ENCODE results near the gene NSMCE4A.
"Not testable (repeated sequence)": the region's sequence is repeated elsewhere in the genome, so short reads cannot be mapped to it uniquely, and the experiment has no call there.

The NSMCE4A gene

DNA sequence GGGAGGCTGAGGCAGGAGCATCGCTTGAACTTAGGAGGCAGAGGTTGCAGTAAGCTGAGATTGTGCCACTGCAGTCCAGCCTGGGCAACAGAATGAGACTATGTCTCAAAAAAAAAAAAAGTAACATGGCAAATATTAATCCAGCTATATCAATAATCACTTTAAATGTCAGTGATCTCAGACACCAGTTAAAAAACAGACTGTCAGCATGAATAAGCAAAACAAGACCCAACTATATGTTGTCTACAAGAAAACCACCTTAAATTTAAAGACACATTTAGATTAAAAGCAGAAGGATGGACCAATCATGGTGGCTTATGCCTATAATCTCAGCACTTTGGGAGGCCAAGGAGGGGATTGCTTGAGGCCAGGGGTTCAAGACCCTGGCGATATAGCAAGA, 38.7 kb downstream of the NSMCE4A start:
- no peak for DNase-seq

DNA sequence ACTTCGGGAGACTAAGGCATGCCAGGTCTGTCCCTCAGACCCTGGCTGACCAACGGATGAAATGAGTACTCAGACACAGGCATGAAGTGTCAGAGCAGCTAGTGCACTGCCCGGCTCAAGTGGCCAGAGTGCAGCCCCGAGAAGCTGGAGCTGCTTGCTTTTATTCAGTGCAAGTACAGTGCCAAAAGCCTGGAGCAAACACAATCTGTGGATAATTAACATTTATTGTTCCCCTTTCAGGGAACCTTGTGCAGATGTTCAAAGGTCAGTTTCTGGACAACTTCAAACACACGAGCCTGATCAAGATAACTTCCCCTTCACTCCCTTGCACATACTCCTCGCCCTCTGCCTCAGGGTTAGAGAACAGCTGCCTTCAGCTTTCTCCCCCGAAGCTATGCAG, 39.3 kb downstream of the NSMCE4A start:
- no peak for DNase-seq

DNA sequence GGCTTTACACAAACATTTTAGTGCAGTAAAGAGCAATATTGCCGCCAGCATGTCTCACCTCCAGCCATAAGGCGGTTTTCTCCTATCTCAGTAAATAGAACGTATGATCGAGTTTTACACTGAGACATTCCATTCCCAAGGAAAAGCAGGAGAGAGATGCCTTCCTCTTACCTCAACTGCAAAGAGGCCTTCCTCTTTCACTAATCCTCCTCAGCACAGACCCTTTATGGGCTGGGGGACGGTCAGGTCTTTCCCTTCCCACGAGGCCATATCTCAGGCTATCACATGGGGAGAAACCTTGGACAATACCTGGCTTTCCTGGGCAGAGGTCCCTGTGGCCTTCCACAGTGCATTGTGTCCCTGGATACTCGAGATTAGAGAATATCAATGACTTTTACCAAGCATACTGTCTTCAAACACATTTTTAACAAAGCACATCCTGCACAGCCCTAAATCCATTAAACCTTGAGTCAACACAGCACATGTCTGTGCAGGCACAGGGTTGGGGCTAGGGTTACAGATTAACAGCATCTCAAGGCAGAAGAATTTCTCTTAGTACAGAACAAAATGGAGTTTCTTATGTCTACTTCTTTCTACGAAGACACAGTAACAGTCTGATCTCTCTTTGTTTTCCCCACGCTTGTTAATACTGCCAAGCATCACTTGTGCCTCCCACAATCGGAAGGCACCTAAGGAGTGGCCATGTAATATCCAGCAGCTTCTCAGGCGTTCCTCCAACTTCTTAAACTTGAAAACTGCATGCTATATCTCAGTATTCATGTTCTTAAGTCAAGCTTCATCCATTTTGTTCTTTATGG, 44.5 kb downstream of the NSMCE4A start:
- DNase-seq, result not testable (repeated sequence)

DNA sequence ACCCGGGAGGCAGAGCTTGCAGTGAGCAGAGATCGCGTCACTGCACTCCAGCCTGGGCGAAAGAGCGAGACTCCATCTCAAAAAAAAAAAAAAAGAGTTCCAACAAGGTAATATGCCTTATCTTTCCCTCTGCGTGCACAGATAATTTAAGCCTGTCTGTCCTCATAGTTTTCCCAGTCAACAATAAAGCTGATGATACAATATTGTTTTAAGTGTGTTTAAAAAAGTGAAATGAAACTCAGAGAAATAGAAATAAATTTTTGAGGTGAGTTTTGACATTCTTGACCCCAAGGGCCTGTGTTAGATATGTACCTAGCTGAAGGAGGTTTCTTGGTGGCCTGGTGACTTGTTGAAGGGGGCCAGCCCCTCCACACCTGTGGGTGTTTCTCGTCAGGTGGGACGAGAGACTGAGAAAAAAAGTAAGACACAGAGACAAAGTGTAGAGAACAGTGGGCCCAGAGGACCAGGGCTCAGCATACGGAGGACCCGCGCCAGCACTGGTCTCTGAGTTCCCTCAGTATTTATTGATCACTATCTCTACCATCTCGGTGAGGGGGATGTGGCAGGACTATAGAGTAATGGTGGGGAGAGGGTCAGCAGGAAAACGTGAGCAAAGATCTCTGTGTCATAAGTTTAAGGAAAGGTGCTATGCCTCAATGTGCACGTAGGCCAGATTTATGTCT, 45.3 kb downstream of the NSMCE4A start:
- DNase-seq, result not testable (repeated sequence)

DNA sequence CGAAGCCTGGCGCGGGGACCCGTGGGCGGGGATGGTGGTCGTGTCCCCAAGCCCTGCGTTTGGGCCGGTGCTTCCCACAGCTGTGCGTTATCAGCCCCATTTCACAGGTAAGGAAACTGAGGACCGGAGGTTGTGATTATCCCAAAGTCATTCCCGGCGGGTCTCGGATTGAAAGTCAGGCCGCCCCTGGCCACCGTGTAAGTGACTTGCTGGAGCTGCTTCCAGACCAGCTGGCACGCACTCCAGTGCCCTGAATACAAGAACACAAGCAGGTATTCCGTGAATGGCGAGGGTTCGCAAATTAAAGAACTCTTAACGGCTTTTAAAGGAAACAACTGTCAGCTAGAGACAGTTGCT, 46.5 kb downstream of the NSMCE4A start:
- DNase-seq, result peak in 16 of 56 donors; percentile 15 to 61 (median 48)

DNA sequence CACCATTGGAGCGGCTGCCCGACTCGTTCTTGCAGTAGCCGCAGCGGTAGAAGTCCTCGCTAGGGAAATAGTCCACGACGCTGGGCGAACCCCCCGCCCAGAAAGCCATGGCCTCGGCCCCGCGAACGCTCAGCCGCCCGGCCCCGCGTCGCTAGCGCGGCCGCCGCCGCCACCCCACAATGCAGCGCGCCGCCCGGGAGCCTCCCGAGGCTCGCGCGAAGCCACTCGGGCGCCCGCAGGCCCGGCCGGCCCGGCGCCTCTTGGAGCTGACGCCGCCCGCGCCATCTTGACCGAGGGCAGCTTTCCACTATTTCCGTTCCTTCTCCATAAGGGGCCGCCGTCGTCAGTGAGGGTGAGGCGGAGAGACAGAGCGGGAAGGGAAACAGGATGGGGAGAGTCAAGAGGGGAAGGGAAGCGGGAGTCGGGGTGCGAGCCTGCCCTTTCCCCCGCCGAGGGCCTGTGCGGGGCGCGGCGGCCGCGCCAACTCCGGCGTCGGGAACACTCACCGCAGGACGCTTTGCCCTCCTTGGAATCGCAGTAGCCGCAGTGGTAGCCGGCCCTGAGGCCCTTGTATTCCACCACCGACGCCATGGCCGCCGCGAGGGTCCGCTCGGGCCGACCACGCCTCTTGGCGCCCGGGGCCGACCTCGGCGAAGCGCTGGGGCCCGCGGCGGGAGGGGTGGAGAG, 47.0 kb downstream of the NSMCE4A start, which contains the start of gene ATE1:
TSS of gene ATE1 (minus strand) at position 191 of the 687 bp plus-strand sequence. CDS start at position 109, 82 bp downstream.
- peak; percentile 34 to 93 (median 82) for DNase-seq

DNA sequence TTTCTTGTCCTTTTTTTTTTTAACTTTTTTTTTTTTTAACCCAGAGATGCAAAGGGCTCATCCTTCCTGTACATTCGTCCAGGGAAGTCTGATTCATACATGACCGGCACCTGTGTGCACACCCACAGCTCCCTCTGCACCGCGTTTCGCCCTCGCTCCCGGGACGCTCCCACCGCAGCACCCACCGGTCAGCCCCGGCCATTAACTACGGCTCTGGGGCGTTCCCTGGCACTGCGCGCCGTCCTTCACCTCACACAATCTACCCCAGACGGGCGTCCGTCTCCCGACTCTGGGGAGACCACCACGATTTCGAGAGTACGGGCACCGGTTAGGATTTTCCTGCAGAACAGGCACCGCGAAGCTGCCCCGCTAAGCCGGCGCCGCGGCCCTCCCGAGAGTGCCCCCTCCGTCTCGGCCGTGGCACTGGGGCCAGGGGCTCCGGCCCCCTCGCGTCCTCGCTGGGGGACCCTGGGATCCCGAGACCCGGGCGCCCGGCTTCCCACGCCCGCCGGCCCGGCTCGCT, 47.6 kb downstream of the NSMCE4A start:
- DNase-seq, result peak in 35 of 56 donors; percentile 9 to 75 (median 55)

DNA sequence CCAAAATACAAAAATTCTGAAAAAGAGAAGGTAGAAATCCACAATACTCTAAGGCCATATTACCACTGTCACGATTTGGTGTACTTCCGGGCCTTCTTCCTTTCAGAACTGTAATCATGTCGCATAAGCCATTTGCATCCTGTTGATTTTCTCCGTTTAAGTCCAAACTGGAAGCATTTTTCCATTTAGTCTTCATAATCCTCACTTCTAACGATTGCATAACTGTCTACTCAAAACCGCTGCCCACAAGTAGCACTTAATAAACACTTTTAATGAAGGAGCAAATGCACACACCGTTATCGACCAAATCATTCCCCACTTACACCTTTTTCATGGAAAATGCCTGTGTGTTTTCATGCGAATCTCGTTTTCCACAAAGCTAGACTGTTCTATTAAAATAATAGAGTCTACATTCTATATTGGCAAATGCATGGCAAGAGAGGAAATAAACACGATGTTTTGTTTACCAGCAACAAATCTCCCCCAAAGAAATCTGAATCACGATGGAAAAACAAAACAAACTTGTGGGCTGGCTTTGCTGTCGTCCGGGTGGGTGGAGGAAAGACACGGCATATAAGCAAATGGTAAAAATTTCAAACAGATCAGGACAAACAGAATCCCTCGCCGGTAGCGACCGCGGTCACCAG, 48.2 kb downstream of the NSMCE4A start:
- peak in 4 of 56 donors; percentile 33 to 55 (median 42) for DNase-seq

DNA sequence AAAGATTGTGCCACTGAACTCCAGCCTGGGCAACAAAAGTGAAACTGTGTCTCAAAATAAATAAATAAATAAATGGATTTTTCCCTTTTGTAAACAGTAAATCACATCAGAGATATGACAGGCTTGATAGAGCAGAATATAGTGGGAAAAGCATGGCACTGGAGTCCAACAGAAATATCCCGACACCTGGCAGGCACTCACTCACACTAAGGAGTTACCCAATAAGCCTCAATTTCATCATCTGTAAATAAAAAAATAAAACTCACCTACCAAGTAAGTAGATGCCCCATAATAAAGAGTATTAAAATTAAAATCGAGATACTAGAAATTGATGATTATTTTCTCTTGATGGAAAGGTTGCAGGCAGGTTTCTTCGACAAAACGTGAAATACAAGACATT, 48.9 kb downstream of the NSMCE4A start:
- DNase-seq, result no peak

DNA sequence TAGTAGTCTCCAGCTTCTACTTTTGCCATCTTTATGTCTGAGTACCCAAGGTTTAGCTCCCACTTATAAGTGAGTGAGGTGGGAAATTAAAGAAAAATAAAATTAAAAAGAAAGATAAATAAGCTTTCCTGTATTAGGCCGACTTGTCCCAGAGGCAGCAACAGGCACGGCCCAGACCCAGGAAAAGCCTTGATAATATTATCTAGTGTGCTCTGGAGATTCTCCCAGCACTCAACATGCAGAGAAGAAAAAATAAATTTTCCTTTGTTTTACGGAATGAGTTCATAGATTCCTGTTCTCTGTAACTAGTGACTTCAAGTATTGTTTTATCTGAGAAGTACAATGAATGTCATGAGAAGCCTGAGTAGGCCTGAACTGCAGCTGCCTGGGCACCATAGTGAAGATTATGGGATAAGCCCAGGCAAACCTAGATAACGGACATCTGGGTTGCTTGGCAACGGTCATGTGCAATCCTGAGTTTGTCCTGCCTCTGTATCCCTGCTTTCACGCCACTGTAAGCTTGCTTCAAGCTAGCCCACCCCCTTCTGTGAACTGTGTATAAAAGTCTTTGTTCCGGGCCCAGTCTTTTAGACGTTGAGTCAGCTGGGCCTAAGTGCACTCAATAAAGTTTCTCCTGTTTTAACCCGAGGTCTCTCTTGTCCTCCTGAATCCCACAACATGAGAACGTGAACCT, 53.6 kb downstream of the NSMCE4A start:
- peak in 20 of 56 donors; percentile 6 to 48 (median 18) for DNase-seq

DNA sequence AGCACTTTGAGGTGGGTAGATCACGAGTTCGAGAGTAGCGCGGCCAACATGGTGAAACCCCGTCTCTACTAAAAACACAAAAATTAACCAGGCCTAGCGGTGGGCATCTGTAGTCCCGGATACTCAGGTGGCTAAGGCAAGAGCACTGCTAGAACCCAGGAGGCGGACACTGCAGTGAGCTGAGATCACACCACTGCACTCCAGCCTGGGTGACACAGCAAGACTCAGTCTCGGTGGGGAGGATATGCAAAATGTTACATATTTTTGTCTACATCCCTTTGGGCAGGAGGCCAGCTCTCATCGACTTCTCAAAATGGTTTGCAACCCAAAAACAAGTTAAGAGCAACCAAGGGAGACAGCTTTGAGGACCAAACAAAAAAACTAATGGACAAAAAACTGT, 55.4 kb downstream of the NSMCE4A start:
- no peak for DNase-seq

DNA sequence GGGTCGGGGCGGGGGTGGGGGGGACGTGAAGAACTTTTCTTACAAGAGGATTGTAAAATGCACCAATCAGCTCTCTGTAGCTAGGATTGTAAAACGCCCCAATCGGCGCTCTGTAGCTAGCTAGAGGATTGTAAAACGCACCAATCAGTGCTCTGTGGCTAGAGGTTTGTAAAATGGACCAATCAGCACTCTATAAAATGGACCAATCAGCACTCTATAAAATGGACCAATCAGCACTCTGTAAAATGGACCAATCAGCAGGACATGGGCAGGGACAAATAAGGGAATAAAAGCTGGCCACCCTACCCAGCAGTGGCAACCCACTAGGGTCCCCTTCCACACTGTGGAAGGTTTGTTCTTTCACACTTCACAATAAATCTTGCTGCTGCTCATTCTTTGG, 56.2 kb downstream of the NSMCE4A start:
- not testable (repeated sequence) for DNase-seq

DNA sequence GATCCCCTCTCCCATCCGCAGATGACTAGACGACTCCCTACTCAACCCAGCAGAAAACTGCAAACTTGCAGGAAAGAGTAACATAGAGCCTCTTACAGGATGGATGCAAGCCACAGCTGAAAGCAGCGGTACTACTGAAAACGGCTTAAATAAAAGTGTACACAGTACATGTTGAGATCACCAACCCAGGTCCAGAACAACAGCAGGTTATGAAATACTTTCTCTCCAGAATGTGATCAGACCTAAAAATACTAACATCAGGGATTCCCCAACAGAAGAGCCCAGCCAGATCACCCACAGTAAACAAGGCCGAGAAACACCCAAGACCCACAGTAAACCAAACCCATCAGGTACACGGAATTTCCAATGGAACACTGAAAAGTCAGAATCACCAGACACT, 60.4 kb downstream of the NSMCE4A start:
- no peak for DNase-seq

DNA sequence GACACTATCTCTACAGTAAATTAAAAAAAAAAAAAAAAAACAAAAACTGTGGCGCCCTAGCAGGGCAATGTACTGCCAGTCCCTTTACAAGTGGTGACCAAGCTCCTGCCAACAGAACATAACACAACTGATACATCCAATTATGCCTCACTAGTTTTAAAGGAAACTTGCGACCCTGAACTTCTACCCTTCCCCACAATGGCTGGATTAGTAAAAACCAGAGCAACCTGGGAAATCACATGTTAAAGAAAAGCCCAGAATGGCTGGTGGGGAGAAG, 63.7 kb downstream of the NSMCE4A start:
- no peak for DNase-seq

DNA sequence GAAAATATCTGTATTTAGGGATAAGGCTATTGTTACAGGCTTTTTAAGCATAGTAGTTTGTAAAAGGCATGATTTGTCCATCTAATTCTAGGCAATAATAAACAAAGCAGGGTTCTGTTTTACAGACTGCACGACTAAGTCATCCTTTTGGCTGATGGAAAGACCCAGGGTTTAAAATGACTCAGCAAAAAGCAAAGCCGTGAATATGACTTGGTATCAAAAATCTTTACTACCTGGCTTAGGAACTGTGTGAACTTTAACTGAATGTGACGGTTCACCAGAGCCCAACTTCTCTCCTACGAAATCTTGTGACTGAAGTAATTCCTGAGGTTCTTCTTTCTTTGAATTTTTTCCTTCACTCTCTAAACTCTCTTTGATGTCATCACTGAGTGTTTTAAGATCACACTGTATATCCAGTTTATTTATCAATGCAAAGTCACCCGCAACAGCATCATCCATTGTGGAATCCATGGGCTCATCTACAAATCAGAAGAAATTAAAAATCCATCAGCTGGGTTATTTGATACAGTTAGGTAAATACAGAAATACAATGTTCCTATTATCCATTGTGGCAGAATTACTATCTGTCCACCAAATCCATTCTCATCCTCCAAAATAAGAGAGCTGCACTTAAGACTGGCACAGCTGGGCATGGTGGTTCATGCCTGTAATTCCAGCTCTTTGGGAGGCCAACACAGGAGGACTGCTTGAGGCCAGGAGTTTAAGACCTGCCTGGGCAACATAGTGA, 64.2 kb downstream of the NSMCE4A start:
- DNase-seq, result peak in 4 of 56 donors; percentile 1 to 61 (median 16)
